Measurements from ENCODE around the gene MRPL2. TPM values are rescaled to one million over a fixed set of nuclear protein-coding genes. Genes with fewer than 3 reads are reported as not detected.

MRPL2 gene
- polyA plus RNA-seq, 4 donors: 53.4 to 127 (median 90.9) TPM

GRCh38 chr6:43016176-43016942 is 42.9 kb downstream of the MRPL2 start:
- Histone ChIP-seq H3K4me1 (ENCODE audit: control insufficient read depth in 3 of 3, insufficient read depth in 2 of 3, low read depth in 1 of 3, low read length in 2 of 3) (peaks cover 4 to 25% (median 13%) of the 10 kb centered on the region in 3 donors), H3K9me3 (ENCODE audit: control insufficient read depth in 2 of 2, insufficient read depth in 1 of 2, low read depth in 1 of 2, low read length in 1 of 2) (no peaks in the 10 kb centered on the region), H3K27ac (ENCODE audit: low read depth in 1 of 3, low read length in 2 of 3) (no peak overlapping the region), H3K36me3 (ENCODE audit: control insufficient read depth in 3 of 3, insufficient read depth in 2 of 3, low read depth in 1 of 3, low read length in 3 of 3) (peaks cover 7 to 65% (median 11%) of the 10 kb centered on the region in 3 donors), H3K4me3 (ENCODE audit: low read depth in 1 of 3, low read length in 3 of 3) (no peak overlapping the region), H3K27me3 (ENCODE audit: control insufficient read depth in 3 of 3, insufficient read depth in 3 of 3, low read length in 3 of 3) (no peaks in the 10 kb centered on the region)
- WGBS, 3 donors: 70 to 77% (median 72%) methylated on average over 7 of the region's 7 CpGs
- FAIRE-seq: no peak
- DNase-seq: no peak

DNA sequence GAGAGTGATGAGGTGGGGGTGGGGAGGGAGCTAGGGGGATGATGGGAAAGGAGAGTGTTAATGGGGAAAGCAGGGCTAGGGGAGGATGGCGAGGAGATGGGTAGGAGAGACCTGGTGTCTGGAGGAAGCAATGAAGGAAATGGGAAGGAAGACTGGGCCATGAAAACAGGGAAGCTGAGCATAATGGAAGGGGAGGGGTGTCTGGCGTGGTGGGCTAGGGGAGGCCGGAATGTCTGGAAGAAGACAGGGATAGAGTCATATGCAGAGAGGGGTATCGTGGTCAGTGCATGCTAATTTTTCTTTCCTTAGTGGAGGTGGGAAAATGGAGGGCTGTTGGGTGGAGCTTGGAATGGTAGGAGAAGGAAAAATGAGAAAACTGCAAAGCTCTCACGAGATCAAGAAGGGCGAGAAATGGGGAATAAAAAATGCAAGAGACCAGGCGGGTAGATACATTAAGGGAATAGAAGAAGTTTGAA is 44.8 kb downstream of the MRPL2 start:
- FAIRE-seq: no peak
- 1 to 3% (median 1%) methylated on average over 7 of the region's 7 CpGs for WGBS, 3 donors
- Histone ChIP-seq H3K27me3 (ENCODE audit: control insufficient read depth in 3 of 3, insufficient read depth in 3 of 3, low read length in 3 of 3) (no peaks in the 10 kb centered on the region), H3K4me3 (ENCODE audit: low read depth in 1 of 3, low read length in 3 of 3) (peak overlapping the region; percentile 50 to 74 (median 62)), H3K27ac (ENCODE audit: low read depth in 1 of 3, low read length in 2 of 3) (peak overlapping the region in 2 of 3 donors; percentile 29 to 64), H3K4me1 (ENCODE audit: control insufficient read depth in 3 of 3, insufficient read depth in 2 of 3, low read depth in 1 of 3, low read length in 2 of 3) (peaks cover 4 to 17% (median 13%) of the 10 kb centered on the region in 3 donors), H3K36me3 (ENCODE audit: control insufficient read depth in 3 of 3, insufficient read depth in 2 of 3, low read depth in 1 of 3, low read length in 3 of 3) (peaks cover 15 to 68% (median 20%) of the 10 kb centered on the region in 3 donors), H3K9me3 (ENCODE audit: control insufficient read depth in 2 of 2, insufficient read depth in 1 of 2, low read depth in 1 of 2, low read length in 1 of 2) (no peaks in the 10 kb centered on the region)
- DNase-seq: peak in 1 of 2 donors; percentile 31

GRCh38 chr6:43013843-43014433 is 45.3 kb downstream of the MRPL2 start, which contains the start of the genes KLHDC3 and MEA1:
KLHDC3 (plus strand) TSS chr6:43014249; CDS start chr6:43017193, 2,944 bp downstream.
MEA1 (minus strand) TSS chr6:43013946; CDS start chr6:43013813, 133 bp downstream.
- H3K4me1 ChIP-seq (ENCODE audit: control insufficient read depth in 3 of 3, insufficient read depth in 2 of 3, low read depth in 1 of 3, low read length in 2 of 3): peaks cover 4 to 17% (median 13%) of the 10 kb centered on the region in 3 donors
- DNase-seq: peak; percentile 100
- no peaks in the 10 kb centered on the region for H3K9me3 ChIP-seq (ENCODE audit: control insufficient read depth in 2 of 2, insufficient read depth in 1 of 2, low read depth in 1 of 2, low read length in 1 of 2)
- H3K4me3 ChIP-seq (ENCODE audit: low read depth in 1 of 3, low read length in 3 of 3): peak within 1 kb of the TSS; percentile 50 to 75 (median 74)
- peak within 1 kb of the TSS in 2 of 3 donors; percentile 29 to 64 for H3K27ac ChIP-seq (ENCODE audit: low read depth in 1 of 3, low read length in 2 of 3)
- no peak for FAIRE-seq
- 0 to 1% (median 0%) methylated on average over 39 to 51 of the region's 51 CpGs for WGBS, 3 donors
- peaks cover 16 to 69% (median 23%) of the 10 kb centered on the region in 3 donors for H3K36me3 ChIP-seq (ENCODE audit: control insufficient read depth in 3 of 3, insufficient read depth in 2 of 3, low read depth in 1 of 3, low read length in 3 of 3)
- H3K27me3 ChIP-seq (ENCODE audit: control insufficient read depth in 3 of 3, insufficient read depth in 3 of 3, low read length in 3 of 3): no peaks in the 10 kb centered on the region

DNA sequence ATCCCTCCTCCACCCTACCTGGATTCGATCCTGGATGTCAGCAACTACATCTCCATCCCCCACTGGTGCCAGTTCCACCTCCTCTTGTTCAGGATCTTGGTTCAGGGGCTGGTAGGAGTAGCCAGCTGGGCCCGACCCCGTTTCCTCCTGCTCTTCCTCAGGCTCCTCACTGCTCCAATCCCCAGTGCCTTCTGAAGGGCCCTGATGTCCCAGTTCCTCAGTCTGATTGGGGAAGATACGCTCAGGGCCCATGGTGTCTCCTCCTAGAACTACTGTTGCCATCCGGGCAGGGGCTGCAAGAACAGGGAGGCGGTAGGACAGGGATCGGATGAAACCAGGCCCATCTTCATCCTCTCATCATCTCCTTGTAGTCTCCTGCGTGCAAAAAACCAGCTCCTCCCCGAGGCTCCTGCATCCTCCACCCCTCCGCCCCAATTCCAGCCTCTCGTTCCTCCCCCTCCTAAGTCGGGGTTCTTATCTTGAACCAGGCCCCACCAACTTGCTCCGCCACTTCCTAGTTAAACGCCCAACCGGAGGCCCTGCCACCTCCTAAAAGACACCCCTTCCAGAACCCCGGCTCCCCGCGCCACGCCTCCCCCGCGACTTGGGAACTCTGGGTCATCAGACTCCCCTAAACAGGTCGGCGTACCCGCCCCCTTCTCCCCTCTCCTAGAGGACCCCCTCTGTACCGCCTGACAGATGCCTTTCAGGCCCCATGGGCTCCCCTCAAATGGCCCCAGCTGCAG is 46.0 kb downstream of the MRPL2 start:
- H3K27ac ChIP-seq (ENCODE audit: low read depth in 1 of 3, low read length in 2 of 3): peak overlapping the region in 2 of 3 donors; percentile 3 to 28
- no peaks in the 10 kb centered on the region for H3K9me3 ChIP-seq (ENCODE audit: control insufficient read depth in 2 of 2, insufficient read depth in 1 of 2, low read depth in 1 of 2, low read length in 1 of 2)
- WGBS, 3 donors: 0 to 3% (median 2%) methylated on average over 22 to 25 of the region's 25 CpGs
- no peaks in the 10 kb centered on the region for H3K27me3 ChIP-seq (ENCODE audit: control insufficient read depth in 3 of 3, insufficient read depth in 3 of 3, low read length in 3 of 3)
- H3K36me3 ChIP-seq (ENCODE audit: control insufficient read depth in 3 of 3, insufficient read depth in 2 of 3, low read depth in 1 of 3, low read length in 3 of 3): peaks cover 19 to 69% (median 21%) of the 10 kb centered on the region in 3 donors
- H3K4me3 ChIP-seq (ENCODE audit: low read depth in 1 of 3, low read length in 3 of 3): peak overlapping the region; percentile 44 to 75 (median 61)
- peaks cover 4 to 17% (median 13%) of the 10 kb centered on the region in 3 donors for H3K4me1 ChIP-seq (ENCODE audit: control insufficient read depth in 3 of 3, insufficient read depth in 2 of 3, low read depth in 1 of 3, low read length in 2 of 3)
- FAIRE-seq (no peak), DNase-seq (peak in 1 of 2 donors; percentile 16)

- Histone ChIP-seq H3K36me3 (ENCODE audit: control insufficient read depth in 3 of 3, insufficient read depth in 2 of 3, low read depth in 1 of 3, low read length in 3 of 3) (peaks cover 21 to 69% (median 25%) of the 10 kb centered on the region in 3 donors), H3K4me3 (ENCODE audit: low read depth in 1 of 3, low read length in 3 of 3) (peak overlapping the region in 1 of 3 donors; percentile 75), H3K4me1 (ENCODE audit: control insufficient read depth in 3 of 3, insufficient read depth in 2 of 3, low read depth in 1 of 3, low read length in 2 of 3) (peaks cover 4 to 17% (median 13%) of the 10 kb centered on the region in 3 donors), H3K27ac (ENCODE audit: low read depth in 1 of 3, low read length in 2 of 3) (no peak overlapping the region), H3K27me3 (ENCODE audit: control insufficient read depth in 3 of 3, insufficient read depth in 3 of 3, low read length in 3 of 3) (no peaks in the 10 kb centered on the region), H3K9me3 (ENCODE audit: control insufficient read depth in 2 of 2, insufficient read depth in 1 of 2, low read depth in 1 of 2, low read length in 1 of 2) (no peaks in the 10 kb centered on the region)
- DNase-seq: no peak
- FAIRE-seq: no peak
- 78 to 90% (median 85%) methylated on average over 6 of the region's 6 CpGs for WGBS, 3 donors
These were observed 46.9 kb downstream of the MRPL2 start for GRCh38 chr6:43012364-43012763.

DNA sequence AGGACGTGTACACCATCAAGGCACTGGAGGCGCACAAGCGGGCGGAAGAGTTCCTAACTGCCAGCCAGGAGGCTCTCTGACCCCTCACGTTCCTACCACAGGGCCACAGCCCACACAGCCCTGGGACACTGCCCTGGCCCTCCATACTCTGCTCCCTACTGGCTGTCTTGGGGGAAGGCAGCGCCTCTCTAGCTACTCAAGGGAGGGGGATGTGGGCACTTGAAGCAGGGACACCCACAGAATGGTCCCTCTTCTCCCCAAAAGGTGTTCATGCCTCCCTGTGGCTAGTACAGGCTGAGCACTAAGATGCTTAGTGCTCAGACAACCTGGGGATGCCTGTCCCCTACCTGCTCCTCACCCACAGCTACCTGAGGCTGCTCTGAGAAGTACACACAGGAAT is 48.0 kb downstream of the MRPL2 start:
- Histone ChIP-seq H3K4me3 (ENCODE audit: low read depth in 1 of 3, low read length in 3 of 3) (no peak overlapping the region), H3K27me3 (ENCODE audit: control insufficient read depth in 3 of 3, insufficient read depth in 3 of 3, low read length in 3 of 3) (no peaks in the 10 kb centered on the region), H3K27ac (ENCODE audit: low read depth in 1 of 3, low read length in 2 of 3) (no peak overlapping the region), H3K9me3 (ENCODE audit: control insufficient read depth in 2 of 2, insufficient read depth in 1 of 2, low read depth in 1 of 2, low read length in 1 of 2) (no peaks in the 10 kb centered on the region), H3K4me1 (ENCODE audit: control insufficient read depth in 3 of 3, insufficient read depth in 2 of 3, low read depth in 1 of 3, low read length in 2 of 3) (peaks cover 4 to 13% (median 8%) of the 10 kb centered on the region in 3 donors), H3K36me3 (ENCODE audit: control insufficient read depth in 3 of 3, insufficient read depth in 2 of 3, low read depth in 1 of 3, low read length in 3 of 3) (peaks cover 32 to 69% (median 33%) of the 10 kb centered on the region in 3 donors)
- WGBS, 3 donors: 82 to 87% (median 85%) methylated on average over 5 to 6 of the region's 6 CpGs
- DNase-seq (no peak), FAIRE-seq (no peak)

DNA sequence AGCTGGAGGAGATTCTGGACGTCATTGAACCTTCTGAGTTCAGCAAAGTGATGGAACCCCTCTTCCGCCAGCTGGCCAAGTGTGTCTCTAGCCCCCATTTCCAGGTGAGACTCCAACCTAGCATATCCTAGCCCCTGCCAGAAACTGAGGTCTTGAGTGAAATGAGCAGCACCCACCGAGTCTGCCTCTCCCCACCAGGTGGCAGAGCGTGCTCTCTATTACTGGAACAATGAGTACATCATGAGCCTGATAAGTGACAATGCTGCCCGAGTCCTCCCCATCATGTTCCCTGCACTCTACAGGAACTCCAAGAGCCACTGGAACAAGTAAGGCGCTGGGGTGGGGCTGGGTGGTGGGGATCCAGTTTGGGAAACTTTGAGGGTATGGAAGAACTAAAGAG is 50.1 kb downstream of the MRPL2 start:
- FAIRE-seq (no peak), DNase-seq (peak; percentile 42 to 51)
- Histone ChIP-seq H3K4me3 (ENCODE audit: low read depth in 1 of 3, low read length in 3 of 3) (no peak overlapping the region), H3K36me3 (ENCODE audit: control insufficient read depth in 3 of 3, insufficient read depth in 2 of 3, low read depth in 1 of 3, low read length in 3 of 3) (peaks cover 32 to 72% (median 33%) of the 10 kb centered on the region in 3 donors), H3K27me3 (ENCODE audit: control insufficient read depth in 3 of 3, insufficient read depth in 3 of 3, low read length in 3 of 3) (no peaks in the 10 kb centered on the region), H3K27ac (ENCODE audit: low read depth in 1 of 3, low read length in 2 of 3) (no peak overlapping the region), H3K4me1 (ENCODE audit: control insufficient read depth in 3 of 3, insufficient read depth in 2 of 3, low read depth in 1 of 3, low read length in 2 of 3) (peaks cover 4 to 7% (median 5%) of the 10 kb centered on the region in 3 donors), H3K9me3 (ENCODE audit: control insufficient read depth in 2 of 2, insufficient read depth in 1 of 2, low read depth in 1 of 2, low read length in 1 of 2) (no peaks in the 10 kb centered on the region)
- 59 to 64% (median 63%) methylated on average over 6 of the region's 6 CpGs for WGBS, 3 donors

DNA sequence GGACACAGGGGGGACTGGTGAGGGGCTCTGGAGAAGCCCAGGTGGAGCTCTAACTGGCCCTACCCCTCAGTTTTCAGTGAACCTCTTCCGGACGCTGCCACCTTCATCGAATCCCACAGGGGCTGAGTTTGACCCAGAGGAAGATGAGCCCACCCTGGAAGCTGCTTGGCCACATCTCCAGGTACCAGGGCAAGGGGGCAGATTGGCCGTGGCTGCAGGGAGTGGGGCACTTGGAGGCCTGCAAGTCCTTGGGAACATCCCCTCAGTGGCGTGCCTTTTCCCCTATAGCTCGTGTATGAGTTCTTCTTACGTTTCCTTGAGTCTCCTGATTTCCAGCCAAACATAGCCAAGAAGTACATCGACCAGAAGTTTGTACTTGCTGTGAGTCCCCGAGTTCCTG is 52.1 kb downstream of the MRPL2 start:
- FAIRE-seq: no peak

More for the DNA sequence above, 52.1 kb downstream of the MRPL2 start:
- Histone ChIP-seq H3K36me3 (ENCODE audit: control insufficient read depth in 3 of 3, insufficient read depth in 2 of 3, low read depth in 1 of 3, low read length in 3 of 3) (peaks cover 32 to 81% (median 33%) of the 10 kb centered on the region in 3 donors), H3K4me3 (ENCODE audit: low read depth in 1 of 3, low read length in 3 of 3) (no peak overlapping the region), H3K9me3 (ENCODE audit: control insufficient read depth in 2 of 2, insufficient read depth in 1 of 2, low read depth in 1 of 2, low read length in 1 of 2) (no peaks in the 10 kb centered on the region), H3K27me3 (ENCODE audit: control insufficient read depth in 3 of 3, insufficient read depth in 3 of 3, low read length in 3 of 3) (no peaks in the 10 kb centered on the region), H3K4me1 (ENCODE audit: control insufficient read depth in 3 of 3, insufficient read depth in 2 of 3, low read depth in 1 of 3, low read length in 2 of 3) (no peaks in the 10 kb centered on the region), H3K27ac (ENCODE audit: low read depth in 1 of 3, low read length in 2 of 3) (no peak overlapping the region)
- DNase-seq: no peak
- WGBS, 3 donors: 91 to 93% (median 93%) methylated on average over 9 of the region's 9 CpGs

All from small intestine (tissue), 7 donors.